Central memory CD4-positive, alpha-beta T cell (primary cell): ENCODE results near the gene SELL.
"Not testable (repeated sequence)": the region's sequence is repeated elsewhere in the genome, so short reads cannot be mapped to it uniquely, and the experiment has no call there.

Experiments
- DNase-seq: peaks from one replicate; pipeline ENCODE4 v3.0.0; 2022
- total RNA-seq, 3 experiments: gene quantifications; one replicate each; lab custom pipeline; 2026; lab: John Stamatoyannopoulos, UW

SELL gene
- total RNA-seq = 341 to 528 (median 369) reads per million in 3 experiments

DNA sequence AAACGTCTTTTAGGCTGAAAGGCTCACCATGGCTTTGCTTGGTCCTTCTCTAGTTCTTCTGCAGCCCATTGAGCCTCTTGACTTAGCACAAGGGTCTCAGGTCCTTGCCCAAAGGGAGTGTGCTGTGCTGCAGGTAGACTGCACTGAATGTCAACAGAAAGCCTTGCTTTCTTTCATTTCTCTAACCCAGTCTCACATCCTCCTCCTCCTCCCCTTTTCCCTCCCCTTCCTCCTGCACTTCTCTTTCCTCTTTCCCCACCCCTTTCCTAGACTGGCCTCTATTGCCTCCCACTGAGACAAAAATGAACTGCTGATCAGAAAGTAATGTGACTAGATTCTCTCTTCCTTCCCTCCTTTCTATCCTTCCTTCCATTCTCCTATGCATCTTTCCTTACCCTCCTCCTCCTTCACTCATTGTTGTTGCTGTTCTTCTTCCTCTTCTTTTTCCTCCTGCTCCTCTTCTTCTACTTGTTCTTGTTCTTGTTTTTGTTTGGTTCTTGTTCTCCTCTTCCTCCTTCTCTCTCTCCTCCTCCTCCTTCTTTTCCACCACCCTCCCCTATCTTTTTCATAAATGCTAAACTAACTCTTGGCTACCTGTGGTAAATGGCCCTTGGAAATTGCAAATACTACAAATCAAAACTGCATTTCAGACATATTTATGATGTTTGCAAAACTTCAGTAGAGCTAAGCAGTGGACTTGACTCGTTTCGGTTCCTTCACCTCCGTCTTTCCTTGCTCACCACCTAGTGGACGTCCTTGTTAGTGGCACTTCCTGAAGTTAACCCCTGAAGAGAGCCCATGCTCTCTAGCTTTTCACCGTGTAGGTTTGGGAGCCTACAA is at the start of gene SELL:
TSS of gene SELL (minus strand) at position 152 of the 840 bp plus-strand sequence. CDS start at position 30, 122 bp downstream.
- DNase-seq = peak; percentile 72

DNA sequence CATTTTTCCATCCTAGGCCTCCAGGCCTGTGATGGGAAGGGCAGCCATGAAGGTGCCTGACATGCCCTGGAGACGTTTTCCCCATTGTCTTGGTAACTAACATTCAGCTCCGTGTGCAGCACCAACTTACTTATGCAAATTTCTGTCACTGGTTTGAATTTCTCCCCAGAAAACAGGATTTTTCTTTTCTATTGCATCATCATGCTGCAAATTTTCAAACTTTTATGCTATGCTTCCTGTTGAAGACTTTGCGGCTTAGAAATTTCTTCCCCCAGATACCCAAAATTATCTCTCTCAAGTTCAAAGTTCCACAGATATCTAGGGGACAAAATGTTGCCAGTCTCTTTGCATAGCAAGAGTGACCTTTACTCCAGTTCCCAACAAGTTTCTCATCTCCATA is 47.6 kb upstream of the SELL start:
- DNase-seq = no peak

DNA sequence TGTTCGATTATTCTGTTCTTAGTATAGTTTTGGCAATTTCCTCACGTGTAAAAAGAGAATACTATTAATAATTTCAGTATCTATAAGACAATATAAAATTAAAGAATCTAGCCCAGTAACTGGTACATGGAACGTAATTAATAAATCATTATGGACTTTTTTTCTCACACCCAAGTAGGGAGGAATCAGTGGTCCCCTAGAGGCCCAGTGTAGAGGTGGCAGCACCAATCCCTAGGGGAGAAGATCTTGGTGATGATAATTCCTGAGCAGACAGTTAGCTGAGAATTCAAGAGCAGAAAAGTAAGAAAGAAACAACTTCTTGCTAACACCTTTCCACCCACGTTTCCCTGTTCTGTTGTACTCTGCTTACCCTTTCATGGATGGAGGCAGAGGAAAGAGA is 42.1 kb upstream of the SELL start:
- no peak for DNase-seq

DNA sequence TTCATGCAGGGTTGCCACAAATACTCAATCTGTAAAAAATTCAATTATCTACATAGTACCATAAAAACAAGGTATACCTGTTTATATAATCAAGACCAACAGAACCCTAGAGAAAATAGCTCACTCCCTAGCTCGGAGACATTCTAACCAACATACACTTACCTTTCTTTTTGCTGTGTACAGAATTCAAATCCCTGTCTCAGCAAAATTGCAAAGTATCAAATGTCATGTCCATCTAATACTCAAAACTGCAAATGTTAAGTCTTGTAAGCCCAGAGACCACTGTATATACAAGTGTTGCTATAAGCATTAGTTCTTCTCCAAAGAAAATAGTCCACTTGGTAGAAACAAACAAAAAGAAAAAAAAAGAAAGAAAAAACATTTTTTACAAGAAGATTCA is 38.6 kb upstream of the SELL start:
- DNase-seq = no peak

DNA sequence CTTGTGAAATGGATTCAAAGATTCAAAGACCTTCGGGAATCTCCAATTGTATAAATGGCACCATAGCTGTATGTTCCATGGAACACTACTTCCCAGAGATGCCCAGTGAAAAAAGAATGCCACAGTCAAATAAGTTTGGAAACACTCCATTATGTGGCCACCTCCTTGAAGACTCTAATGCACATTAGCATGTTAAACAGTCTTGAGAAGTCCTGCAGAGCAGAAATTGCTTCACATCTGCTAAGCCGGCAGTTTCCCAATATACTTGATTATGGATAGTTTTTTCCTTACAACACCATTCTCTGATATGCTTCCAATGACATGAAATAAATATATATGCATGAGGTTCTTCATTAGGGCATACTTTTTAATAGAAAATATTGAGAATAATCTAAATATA is 35.1 kb upstream of the SELL start:
- no peak for DNase-seq

DNA sequence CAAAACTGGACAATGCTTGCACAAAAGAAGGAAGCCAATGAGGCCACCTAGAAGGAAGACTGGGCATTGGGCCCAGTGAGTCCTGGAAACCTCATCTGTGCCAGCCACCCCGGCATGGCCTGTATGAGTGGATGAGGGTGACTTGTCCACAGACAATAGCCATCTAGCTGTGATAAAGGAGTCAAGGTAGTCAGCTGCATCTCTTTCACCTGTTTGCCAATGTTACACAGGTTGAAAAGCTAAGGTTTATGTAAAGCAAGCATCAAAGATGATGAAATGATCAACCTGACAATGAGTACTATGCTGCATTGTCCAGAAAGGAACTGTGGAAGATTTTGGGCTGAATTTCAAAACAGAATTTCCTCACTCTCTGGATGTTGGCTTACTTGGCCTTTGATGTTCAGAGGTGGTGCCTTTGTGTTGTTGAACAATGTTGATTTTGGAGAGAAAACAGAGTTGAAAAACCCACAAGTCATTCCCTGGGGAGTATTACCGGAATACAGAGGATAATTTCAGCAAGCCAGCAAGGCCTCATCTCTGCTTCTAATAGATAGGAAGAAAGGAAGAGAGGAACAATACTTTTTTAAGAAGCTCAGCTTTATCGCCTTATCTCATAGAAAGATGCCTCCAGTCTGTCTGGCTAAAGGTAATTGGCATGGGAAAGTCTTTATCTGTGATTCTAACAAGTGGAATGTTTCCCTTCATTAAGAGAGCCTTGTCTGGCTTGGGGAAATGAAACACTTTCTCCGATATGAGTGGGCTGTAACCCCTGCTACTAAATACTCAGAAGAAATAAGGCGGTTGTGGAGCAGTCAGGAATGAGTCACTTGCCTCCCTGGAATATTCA is 33.8 kb upstream of the SELL start:
- DNase-seq = no peak

DNA sequence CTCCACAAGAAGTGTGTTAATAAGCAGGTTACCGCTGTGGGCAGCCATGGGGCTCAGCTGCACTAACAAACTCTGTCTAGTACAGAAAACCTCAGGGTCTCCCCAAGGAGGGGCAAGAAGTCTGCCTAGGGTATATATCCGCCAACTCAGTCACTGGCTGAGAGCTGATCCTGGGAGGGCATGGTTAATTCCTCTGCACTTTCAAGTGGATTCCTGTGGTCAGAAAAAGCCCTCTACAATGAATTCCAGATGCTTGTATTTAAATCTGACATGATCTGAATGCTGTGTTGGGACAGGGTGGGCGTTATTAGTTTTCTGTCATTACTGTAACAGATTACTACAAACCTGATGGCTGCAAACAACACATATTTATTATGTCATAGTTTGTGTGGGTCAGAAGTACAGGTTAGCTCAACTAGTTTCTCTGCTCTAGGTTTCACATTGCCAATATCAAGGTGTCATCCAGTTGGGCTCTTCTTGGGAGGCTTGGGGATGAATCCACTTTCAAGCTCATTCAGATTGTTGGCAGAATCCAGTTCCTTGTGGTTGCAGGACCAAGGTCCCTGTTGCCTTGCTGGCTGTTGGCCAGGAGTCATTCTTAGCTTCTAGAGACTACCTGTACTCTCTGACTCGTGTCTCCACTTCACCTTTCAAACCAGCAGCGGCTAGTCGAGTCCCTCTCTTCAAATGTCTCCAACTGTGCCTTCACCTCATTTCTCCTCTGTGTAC is 30.4 kb upstream of the SELL start:
- no peak for DNase-seq

DNA sequence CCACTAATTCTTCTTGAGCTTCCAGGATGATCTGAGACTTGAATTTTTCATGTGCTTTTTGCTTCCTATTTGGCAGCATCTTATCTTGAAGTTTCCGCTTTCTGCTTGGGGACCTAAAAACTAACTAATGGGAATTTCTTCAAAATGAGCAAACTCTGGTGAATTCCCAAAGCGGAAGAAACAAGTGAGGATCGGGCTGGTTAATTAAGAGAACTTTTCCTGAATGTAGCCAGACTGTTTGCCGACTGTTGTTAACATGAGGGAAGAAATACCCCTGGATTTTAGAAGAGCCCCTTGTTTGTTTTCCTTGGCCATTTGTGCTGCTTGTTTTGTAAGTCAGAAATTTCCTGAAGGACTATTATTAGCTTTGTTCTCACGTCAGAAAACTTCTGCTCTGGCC is 28.6 kb upstream of the SELL start:
- DNase-seq = no peak

DNA sequence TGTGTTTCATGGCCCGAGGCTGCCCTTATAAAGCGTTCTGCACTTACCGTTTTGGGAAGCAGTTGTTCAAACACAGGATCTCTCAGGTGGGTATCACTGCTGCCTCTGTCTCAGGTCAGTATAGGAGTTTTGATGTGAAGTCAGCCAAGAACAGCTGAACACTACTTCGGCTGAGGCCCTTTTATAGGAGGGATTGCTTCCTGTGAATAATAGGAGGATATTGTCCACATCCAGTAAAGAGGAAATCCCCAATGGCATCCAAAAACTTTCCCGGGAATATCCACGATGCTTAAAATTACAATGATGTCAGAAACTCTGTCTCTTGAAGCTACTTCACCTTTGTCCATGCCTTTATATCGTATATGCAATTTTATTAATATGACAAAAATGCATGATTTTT is 22.5 kb upstream of the SELL start, which contains the start of gene SELE:
TSS of gene SELE (minus strand) at position 156 of the 400 bp plus-strand sequence. CDS start 467 bp downstream, outside the sequence.
- DNase-seq = no peak

DNA sequence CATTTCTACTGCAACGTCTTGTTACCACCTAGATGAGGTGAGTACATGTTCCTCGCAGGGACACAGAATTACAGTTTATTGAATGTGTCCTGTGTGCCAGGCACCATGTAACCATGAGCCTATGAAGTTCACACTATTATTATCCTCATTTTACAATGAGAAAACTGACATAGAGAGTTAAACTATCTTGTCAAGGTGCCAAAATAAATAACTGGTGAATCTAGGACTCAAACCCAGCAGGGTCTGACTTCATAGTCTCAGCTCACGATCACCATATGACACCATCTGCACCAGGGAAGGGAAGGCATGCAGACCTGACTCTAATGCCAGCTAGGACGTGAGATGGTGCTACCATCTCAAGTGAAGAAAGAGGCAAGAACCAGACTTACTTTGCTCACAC is 20.0 kb upstream of the SELL start:
- no peak for DNase-seq

DNA sequence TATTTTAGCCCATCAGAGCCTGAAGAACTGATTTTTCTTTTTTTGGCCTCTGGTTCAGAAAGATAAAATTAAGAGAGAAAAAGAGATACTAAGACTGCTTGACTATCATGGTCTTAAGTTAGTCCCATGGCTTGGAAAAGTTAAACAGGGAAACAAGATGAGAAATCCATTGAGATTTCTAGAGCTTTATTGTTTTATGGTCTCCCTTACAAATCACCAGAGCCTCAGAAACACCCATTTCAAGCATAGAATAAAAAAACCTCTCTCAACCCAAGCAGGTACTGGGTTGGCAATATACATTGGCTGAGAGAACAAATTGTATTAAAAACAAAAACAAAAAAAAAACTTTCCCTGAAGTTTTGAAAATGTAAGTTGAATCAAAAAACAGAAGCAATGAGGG is 18.6 kb upstream of the SELL start:
- no peak for DNase-seq

DNA sequence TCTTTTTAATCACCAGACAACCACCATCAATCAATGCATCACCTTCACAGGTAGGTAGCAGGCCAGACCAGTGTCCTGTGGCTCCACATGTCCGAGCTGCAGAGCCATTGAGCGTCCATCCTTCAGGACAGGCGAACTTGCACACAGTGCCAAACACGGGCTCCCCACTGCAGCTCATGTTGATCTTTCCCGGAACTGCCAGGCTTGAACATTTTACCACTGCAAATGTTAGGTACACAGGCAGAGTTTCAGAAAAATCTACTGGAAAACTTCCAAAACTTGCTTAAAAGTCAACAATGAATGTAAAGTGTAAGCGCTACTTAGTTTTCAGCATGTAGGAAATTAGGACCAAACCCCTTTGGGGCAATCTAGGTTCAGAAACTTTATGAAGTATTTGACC is 15.9 kb upstream of the SELL start:
- DNase-seq = no peak

DNA sequence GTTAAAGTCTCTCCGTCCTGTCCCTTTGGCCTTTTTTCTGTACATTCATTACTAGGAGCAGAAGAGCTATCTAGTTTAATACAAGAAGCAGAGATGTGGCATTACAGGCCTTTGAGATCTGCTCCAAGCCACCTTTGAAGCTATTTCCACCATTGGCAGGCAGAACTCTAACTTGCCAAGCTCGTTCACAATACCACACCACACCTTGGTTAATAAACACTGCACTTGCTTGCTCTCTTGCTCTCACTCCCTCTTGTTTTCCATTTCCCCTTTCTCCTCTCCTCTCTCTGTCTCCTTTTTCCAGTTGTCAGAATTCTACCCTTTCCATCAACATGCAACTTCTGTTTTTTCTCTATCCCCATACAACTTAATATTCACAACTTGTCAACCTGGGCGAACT is 15.4 kb upstream of the SELL start:
- no peak for DNase-seq

DNA sequence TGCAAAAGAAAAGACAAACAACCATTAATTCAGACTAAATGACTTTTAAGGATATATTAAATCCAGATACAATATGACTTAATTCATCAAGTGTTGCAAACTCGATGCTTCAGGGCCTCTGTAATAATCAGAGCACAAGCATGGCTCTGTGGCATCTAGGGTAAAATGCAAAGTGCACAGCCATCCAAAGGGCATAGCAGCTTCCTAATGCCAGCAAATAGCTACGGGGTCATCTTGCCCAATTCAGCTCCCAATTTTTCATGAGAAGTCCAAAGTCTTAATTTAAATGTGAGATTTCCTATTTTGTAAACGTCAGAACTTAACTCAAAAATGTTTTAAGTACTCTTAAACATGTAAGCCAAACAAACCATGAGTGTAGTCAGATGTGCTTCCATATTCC is 14.5 kb upstream of the SELL start:
- DNase-seq = no peak

DNA sequence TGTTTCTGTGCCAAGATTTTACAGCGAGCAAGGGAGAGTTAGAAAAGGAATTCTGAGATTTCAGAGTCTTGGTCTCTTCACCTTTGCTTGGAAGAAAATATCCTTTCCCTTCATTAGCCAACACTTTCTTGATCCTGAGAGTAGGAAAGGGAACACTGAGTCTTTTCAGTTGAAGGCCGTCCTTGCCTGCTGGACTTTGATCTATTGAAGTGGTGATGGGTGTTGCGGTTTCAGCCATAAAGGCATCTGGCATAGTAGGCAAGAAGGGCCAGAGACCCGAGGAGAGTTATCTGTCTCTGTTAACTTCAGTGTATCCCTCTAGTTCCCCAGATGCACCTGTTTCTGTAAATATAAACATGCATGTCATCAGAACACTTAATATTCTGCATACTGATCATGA is 12.7 kb upstream of the SELL start:
- no peak for DNase-seq

DNA sequence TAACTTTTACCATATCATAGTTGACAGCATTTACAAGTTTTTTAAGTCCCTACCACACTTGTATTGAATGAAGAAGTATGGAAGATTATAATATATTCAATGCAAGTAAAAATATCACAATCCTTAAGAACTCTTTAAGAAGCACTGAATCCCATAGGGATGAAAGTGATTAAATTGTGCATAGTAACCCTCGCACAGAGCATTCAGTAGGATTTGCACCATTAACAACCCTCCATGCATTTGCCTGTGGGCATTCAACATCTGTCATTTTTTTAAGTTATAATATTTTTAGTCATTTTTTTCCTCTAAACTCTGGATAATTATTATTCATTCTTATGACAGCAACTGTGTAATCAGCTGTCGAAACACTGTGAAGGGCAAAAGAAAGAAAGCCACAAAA is 12.3 kb upstream of the SELL start:
- DNase-seq = no peak

DNA sequence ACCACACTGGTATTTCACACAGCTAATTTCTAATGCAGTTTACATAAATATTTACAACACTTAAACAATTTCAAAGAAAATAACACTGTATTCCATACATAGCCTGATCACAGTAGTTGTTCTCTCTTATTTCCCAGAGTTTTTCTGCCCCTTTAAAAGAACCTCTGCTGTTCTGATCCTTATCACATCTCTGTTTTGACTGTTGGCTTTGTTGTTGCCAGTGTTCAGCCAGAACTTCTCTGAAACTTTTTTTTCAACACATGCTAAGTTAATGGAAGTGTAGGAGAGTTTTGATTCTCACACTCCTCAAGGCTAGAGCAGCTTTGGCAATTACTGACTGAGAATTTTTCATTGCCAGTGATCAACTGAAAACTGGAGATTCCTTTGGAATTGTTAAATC is 11.4 kb upstream of the SELL start:
- no peak for DNase-seq

DNA sequence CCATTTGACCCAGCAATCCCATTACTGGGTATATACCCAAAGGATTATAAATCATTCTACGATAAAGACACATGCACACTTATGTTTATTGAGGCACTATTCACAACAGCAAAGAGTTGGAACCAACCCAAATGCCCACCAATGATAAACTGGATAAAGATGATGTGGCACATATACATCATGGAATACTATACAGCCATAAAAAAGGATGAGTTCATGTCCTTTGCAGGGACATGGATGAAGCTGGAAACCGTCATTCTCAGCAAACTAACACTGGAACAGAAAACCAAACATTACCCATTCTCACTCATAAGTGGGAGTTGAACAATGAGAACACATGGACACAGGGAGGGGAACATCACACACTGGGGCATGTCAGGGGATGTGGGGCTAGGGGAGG is 3.7 kb upstream of the SELL start:
- not testable (repeated sequence) for DNase-seq

DNA sequence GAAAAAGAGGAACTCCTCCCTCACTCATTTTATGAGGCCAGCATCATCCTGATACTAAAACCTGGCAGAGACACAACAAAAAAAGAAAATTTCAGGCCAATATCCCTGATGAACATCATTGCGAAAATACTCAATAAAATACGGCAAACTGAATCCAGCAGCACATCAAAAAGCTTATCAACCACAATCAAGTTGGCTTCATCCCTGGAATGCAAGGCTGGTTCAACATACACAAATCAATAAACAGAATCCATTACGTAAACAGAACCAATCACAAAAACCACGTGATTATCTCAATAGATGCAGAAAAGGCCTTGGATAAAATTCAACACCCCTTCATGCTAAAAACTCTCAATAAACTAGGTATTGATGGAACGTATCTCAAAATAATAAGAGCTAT is 1.7 kb upstream of the SELL start:
- DNase-seq = not testable (repeated sequence)

DNA sequence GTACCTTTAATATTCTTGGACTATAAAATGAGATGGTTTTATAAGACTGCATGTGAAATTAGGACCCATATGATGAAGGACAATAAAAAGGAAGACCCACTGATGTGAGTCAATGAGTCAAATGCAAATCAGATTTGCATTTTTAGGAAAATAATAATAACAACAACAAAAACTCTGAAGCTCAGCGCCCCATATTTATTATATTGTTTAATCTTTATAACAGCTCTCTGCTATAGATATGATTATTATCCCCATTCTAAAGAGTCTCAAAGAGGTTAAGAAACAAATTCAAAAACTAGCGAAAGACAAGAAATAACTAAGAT is 850 bp upstream of the SELL start:
- DNase-seq = no peak

DNA sequence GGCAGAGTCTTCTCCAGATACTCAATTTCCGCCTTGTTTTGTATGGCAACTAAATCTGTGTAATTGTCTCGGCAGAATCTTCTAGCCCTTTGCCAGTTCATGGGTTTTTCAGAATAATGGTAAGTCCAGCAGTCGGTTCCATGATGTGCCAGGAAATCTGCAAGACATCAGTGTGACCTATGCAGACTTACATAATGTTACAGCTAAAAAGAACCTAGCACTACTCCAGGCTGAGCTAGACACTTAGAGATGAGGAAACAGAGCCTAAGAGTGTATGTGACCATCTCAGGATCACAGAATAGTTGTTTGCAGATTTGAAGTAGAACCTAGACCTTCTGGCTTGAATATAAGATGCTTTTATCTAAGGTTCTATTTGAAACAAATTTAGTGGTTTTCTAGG is 2.8 kb downstream of the SELL start:
- DNase-seq = no peak

DNA sequence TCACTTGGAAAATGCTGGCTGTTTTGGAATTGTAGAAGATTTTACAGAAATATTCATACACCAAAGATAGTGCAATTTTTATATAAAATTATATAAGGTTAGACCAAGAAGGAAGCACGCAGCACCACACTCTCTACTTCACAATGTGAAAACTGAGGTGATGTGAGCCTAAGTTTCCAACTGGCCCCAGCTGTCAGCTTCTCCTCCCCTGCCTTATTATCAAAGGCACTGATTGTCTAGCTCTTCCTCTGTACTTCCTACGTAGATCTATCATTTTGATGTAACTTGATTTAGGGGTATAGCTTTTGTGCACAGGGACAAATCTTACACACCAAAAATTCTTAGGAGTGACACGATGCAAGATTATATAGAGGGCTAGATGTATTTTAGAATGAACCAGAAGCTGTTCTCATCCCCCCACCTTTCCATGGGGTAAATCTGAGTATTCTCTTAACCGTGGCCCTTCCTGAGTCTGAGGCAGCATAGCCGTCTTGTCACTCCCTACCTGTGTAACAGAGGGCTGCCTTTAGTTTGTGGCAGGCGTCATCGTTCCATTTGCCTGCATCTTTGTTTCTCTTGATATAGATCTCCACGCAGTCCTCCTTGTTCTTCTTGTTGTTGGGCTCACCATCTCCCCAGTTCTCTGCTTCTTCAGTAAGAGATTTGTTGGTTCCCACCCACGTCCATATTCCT is 3.4 kb downstream of the SELL start:
- peak; percentile 49 for DNase-seq

DNA sequence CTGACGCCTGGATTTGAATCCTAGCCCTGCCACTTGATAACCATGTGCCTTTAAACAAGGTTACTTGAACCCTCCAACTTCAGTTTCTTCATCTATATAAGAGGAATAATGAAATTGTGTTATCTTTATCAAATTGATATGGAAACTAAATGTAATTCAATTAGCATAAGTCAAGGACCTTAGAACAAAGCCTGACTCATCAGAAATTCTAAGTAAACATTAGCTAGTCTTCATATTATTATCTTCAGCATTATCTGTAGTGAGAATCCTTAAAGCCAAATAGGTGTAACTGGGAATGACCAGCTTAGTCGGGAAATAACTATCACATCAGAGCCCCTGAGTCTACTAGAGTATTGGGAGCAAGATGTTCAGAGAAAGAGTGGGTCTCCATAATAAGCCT is 6.6 kb downstream of the SELL start:
- no peak for DNase-seq
